Cardiac muscle cell (in vitro differentiated cells and primary cell): ENCODE measurements around the gene DYNC2LI1. TPM values are rescaled to one million over a fixed set of nuclear protein-coding genes. Genes with fewer than 3 reads are reported as not detected.
A peak's percentile ranks its signal among the peaks of the same experiment; 100 is the strongest.
"Not testable (repeated sequence)": the region's sequence is repeated elsewhere in the genome, so short reads cannot be mapped to it uniquely, and the experiment has no call there.

ENCODE experiments used
- DNase-seq, 2 donors: peaks; one replicate each; pipeline versions ENCODE4 v3.0.0 to v3.0.0-alpha.2; 2010 to 2017; ENCODE audit warnings: low read depth in 1 of 2, low spot score in 1 of 2
- H3K27ac ChIP-seq: fragments of 200-600 bp; sonication (generic); 2 replicates; pipeline ENCODE4 v1.5.1; 2016
- H3K27me3 ChIP-seq: fragments of 200-600 bp; sonication (generic); 2 replicates; pipeline ENCODE4 v1.6.0; 2016; ENCODE audit warnings: control low read depth
- H3K36me3 ChIP-seq: fragments of 200-600 bp; sonication (generic); 2 replicates; pipeline ENCODE4 v1.5.1; 2016; ENCODE audit warnings: control low read depth
- H3K4me1 ChIP-seq: fragments of 200-600 bp; sonication (generic); 2 replicates; pipeline ENCODE4 v1.8.1; 2017; ENCODE audit warnings: low read depth, mild to moderate bottlenecking, mixed run types
- H3K4me3 ChIP-seq: fragments of 200-600 bp; sonication (generic); 2 replicates; pipeline ENCODE4 v1.5.1; 2016; ENCODE audit warnings: mild to moderate bottlenecking
- H3K9me3 ChIP-seq: fragments of 200-600 bp; sonication (generic); 2 replicates; pipeline ENCODE4 v1.5.1; 2017; ENCODE audit warnings: low read depth, mild to moderate bottlenecking, control low read depth
- CTCF ChIP-seq: IDR thresholded peaks from 2 replicates; pipeline ENCODE4 v1.5.1; 2012; ENCODE audit warnings: low read depth, mild to moderate bottlenecking, low read length
- polyA plus RNA-seq: library from polyadenylated mRNA; unstranded; fragments of >200 nt; fragmentation: Nextera tagmentation; extraction: Ambion mirVana; gene quantifications from 2 replicates; pipeline ENCODE4 v1.2.1, GENCODE V29; 2016
- total RNA-seq: library from RNA; depleted of rRNA; stranded (reverse); fragments of >200 nt; gene quantifications from 2 replicates; pipeline ENCODE4 v1.2.3, GENCODE V29; 2016

The DYNC2LI1 gene
- total RNA-seq (17.2 and 46.2 TPM in 2 replicates), polyA plus RNA-seq (44.7 and 64.9 TPM in 2 replicates)

GRCh38 chr2:43773876-43774613 is at the start of gene DYNC2LI1:
Gene DYNC2LI1, plus strand, starts transcription at chr2:43774039. Its CDS starts 100 bp downstream, at chr2:43774139.
- peak within 1 kb of the TSS; percentile 56 for H3K4me3 ChIP-seq
- H3K9me3 ChIP-seq = no peaks in the 10 kb centered on the region
- peak within 1 kb of the TSS; percentile 79 for H3K27ac ChIP-seq
- DNase-seq = peak; percentile 91 to 95
- peaks cover 6% of the 10 kb centered on the region for H3K36me3 ChIP-seq
- H3K27me3 ChIP-seq = no peaks in the 10 kb centered on the region
- peaks cover 6% of the 10 kb centered on the region for H3K4me1 ChIP-seq
- no peak for TF ChIP-seq CTCF

DNA sequence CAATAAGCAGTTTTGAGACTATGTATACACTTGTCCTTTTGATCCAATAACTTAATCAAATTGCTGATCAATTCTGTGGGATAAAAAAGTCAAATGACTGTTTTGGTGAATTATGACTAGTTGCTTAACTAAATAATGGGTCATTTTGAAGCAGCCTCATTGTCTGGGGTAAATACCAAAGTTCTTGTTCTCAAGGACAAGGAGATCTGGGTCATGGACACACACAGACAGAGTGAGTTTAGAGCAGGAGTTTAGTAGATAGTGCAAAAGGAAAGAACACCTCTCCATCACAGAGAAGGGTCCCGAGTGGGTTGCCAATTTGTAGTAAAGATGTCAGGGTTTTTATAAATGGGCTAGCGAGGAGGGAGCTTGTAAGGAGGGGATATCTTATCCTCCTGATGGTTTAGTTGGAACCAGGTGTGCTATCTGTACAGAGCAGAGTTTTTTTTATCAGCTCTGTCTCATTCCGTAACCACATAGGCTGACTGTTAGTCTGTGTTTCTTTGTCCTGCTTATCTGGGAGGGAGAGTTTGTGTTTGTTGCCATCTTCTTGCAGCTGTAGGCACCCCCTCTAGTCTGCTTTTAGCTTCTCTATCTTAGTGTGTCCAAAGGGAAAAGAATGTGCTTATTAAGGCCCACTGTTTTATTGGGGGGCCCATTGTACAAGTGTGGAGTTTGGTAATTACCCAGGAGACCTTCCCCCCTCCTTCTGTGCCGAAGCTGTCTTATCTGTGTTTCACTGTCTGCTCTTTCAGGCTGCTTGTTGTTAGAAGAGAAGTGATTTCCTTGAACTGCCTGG is 48.9 kb upstream of the DYNC2LI1 start:
- peak; percentile 14 to 41 for DNase-seq
- H3K4me1 ChIP-seq = peaks cover 14% of the 10 kb centered on the region
- no peaks in the 10 kb centered on the region for H3K27me3 ChIP-seq
- peak overlapping the region; percentile 82 for H3K27ac ChIP-seq
- TF ChIP-seq CTCF = no peak
- peak overlapping the region; percentile 17 for H3K4me3 ChIP-seq
- H3K9me3 ChIP-seq = no peaks in the 10 kb centered on the region
- H3K36me3 ChIP-seq = no peaks in the 10 kb centered on the region

GRCh38 chr2:43725711-43726246 is 48.1 kb upstream of the DYNC2LI1 start:
- no peak for DNase-seq
- no peaks in the 10 kb centered on the region for H3K36me3 ChIP-seq
- H3K4me3 ChIP-seq = peak overlapping the region; percentile 17
- no peak for TF ChIP-seq CTCF
- peak overlapping the region; percentile 82 for H3K27ac ChIP-seq
- H3K27me3 ChIP-seq = no peaks in the 10 kb centered on the region
- no peaks in the 10 kb centered on the region for H3K9me3 ChIP-seq
- H3K4me1 ChIP-seq = peaks cover 14% of the 10 kb centered on the region

DNA sequence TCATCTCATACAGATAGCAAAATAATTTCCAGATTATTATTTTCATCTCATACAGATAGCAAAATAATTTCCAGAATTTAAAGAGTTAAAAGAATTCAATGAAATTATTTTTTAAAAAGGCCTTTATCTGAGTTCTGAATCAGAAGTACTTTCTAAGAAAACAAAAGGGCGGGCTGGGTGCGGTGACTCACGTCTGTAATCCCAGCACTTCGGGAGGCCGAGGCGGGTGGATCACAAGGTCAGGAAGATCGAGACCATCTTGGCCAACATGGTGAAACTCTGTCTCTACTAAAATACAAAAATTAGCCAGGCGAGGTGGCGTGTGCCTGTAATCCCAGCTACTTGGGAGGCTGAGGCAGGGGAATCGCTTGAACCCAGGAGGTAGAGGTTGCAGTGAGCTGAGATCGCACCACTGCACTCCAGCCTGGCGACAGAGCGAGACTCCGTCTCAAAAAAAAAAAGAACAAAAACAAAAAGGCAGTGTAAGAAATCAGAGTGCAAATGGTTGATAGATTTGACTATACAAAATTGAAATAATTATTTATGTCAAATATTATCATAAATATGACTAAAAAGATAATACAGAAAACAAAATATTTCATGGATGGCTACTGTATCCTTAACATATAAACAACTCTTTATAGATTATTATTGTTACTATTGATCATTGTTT is 46.7 kb upstream of the DYNC2LI1 start:
- not testable (repeated sequence) for H3K27ac ChIP-seq
- peak in 1 of 2 donors; percentile 48 for DNase-seq

GRCh38 chr2:43727634-43728014 is 46.2 kb upstream of the DYNC2LI1 start:
- no peak for DNase-seq
- Histone ChIP-seq H3K4me1 (peaks cover 14% of the 10 kb centered on the region), H3K36me3 (no peaks in the 10 kb centered on the region), H3K9me3 (no peaks in the 10 kb centered on the region), H3K27me3 (no peaks in the 10 kb centered on the region), H3K4me3 (no peak overlapping the region), H3K27ac (no peak overlapping the region)
- TF ChIP-seq CTCF = no peak

More for the DNA sequence above, 46.7 kb upstream of the DYNC2LI1 start:
- H3K27me3 ChIP-seq, H3K36me3 ChIP-seq, H3K4me3 ChIP-seq, H3K9me3 ChIP-seq: not testable (repeated sequence)
- peaks cover 14% of the 10 kb centered on the region for H3K4me1 ChIP-seq
